GM12872 (cell line): ENCODE measurements around the gene PDE10A.

Source experiments
- CTCF ChIP-seq: IDR thresholded peaks from 3 replicates; pipeline ENCODE4 v1.5.1; 2011; ENCODE audit warnings: low read depth, mild to moderate bottlenecking, low read length, moderate library complexity; ENCODE audit not compliant: insufficient read depth

The PDE10A gene

DNA sequence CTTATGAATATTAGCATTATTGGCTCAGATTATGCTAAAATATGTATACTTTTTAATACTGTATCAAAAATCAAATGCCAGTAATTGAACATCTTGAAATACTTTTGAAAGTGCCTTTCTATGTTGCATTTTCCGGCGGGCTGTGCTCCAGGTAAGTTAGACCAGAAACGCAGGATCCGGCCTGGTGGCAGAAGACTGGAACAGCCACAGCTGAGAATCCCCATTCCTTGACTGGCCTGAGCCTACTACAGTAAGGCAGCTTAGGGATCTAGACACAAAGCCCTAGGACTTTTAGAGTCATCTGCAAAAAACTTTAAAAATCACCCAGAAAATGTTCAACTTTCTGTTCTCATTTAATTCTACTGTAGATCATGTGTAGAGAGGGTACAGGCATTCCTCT lies 214.8 kb downstream of the PDE10A start:
- TF ChIP-seq CTCF: no peak

- no peak for TF ChIP-seq CTCF
These were observed 215.9 kb downstream of the PDE10A start for GRCh38 chr6:165447141-165447540.

DNA sequence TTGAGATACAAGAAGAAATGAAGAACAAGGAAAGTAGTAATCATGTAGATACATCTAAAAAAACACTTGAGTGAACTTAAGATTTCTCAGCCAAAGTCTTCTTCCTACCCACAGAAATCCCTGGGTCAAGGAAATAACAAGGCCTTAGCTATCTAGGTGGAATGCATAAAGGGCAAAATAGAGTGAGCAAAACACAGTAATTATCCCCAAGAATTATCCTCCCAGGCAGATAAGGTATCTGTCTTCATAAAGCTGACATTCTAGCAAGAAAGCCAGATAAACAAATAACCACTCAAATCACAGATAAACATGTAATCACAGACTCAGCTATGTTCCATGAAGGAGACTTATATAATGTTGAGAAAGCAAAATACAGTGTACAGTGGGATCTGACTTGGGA lies 216.7 kb downstream of the PDE10A start:
- TF ChIP-seq CTCF: no peak

DNA sequence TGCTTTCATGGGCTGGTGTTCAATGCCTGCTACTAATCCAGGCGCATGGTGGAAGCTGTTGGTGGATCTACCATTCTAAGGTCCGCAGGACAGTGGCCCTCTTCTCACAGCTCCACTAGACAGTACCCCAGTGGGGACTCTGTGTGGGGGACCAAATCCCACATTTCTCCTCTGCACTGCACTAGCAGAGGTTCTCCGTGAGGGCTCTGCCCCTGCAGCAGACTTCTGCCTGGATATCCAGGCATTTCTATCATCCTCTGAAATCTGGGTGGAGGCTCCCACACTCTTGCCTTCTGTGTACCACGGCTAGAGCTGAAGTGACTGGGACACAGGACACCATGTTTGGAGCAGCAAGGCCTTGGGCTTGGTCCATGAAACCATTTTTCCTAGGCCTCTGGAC lies 219.6 kb downstream of the PDE10A start:
- TF ChIP-seq CTCF: no peak

- no peak for TF ChIP-seq CTCF
These were observed 221.9 kb downstream of the PDE10A start for GRCh38 chr6:165441181-165441580.

GRCh38 chr6:165439928-165440554 lies 223.0 kb downstream of the PDE10A start:
- TF ChIP-seq CTCF: peak; percentile 40; the same call in 2 of the 3 replicates

- no peak for TF ChIP-seq CTCF
These were observed 236.1 kb downstream of the PDE10A start for GRCh38 chr6:165426892-165427291.

GRCh38 chr6:165422192-165422591 lies 240.8 kb downstream of the PDE10A start:
- TF ChIP-seq CTCF: no peak
